SHP77 (cell line): Measurements from ENCODE around the gene POLK.
"Not testable (repeated sequence)": the region's sequence is repeated elsewhere in the genome, so short reads cannot be mapped to it uniquely, and the experiment has no call there.

Source experiments
- DNase-seq, 2 experiments: peaks; one replicate each; lab custom pipeline; 2025; lab: John Stamatoyannopoulos, UW

Gene POLK

DNA sequence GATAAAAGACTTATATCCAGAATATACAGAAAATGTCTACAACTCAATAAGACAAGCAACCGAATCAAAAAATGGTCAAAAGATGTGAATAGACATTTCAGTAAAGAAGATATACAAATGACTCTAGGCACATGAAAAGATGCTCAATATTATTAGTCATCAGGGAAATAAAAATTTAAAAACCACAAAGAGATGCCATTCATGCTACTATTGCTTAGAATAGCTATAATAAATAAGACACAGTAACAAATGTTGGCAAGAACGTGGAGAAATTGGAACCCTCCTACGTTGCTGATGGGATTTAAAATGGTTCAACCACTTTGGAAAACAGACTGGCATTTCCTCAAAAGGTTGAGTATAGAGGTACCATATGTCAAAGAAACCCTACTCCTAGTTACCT is 39.8 kb downstream of the POLK start:
- no peak for DNase-seq

- no peak for DNase-seq
Observed at GRCh38 chr5:75552764-75553163, 41.1 kb downstream of the POLK start.

GRCh38 chr5:75553358-75553757 is 41.7 kb downstream of the POLK start:
- DNase-seq: no peak

DNA sequence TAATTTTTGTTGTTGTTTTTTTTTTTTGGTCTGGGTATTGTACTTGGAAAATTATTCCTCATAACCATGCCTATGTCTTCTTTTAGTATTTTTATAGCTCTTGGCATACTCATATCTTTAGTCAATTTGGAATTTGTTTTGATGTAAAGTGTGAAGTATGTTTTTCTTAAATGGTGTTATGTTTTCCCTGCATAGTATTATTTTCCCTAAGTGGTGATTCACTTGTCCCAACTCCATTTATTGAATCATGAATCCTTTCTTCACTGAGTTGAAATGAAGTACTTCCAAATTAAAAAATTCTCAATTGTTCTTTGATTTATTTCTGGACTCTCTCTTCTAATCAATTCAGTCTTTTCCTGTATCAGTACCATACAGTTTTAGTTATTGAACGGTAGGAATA is 46.5 kb downstream of the POLK start:
- DNase-seq: no peak

- no peak for DNase-seq
Observed at GRCh38 chr5:75558981-75559632, 47.4 kb downstream of the POLK start.

DNA sequence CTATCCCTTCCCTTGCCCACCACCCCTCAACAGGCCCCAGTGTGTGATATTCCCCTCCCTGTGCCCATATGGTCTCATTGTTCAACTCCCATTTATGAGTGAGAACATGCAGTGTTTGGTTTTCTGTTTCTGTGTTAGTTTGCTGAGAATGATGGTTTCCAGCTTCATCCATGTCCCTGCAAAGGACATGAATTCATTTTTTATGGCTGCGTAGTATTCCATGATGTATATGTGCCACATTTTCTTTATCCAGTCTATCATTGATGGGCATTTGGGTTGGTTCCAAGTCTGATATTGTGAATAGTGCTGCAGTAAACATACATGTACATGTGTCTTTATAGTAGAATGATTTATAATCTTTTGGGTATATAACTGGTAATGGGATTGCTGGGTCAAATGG is 49.0 kb downstream of the POLK start:
- DNase-seq: not testable (repeated sequence)

GRCh38 chr5:75565991-75566709 is 54.5 kb downstream of the POLK start:
- not testable (repeated sequence) for DNase-seq

GRCh38 chr5:75566710-75567309 is 55.1 kb downstream of the POLK start:
- no peak for DNase-seq

DNA sequence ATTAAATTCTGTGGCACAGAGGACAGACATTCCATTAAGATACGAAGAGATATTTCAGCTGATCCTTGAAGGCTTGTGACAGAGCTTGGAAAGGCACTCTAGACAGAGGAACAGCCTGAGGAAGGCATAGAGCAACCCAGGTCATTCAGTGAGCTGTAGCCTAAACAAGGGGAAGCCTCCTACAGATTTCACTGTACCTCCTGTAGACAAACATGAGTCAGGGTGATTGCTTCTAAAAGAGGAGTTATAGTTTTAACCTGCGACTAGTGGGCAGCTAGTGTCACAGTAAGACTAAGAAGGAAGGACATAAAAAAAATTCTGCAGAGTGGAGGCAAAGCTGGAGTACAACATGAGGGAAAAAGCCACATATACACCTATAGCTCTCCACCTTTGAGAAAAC is 56.0 kb downstream of the POLK start:
- DNase-seq: no peak

DNA sequence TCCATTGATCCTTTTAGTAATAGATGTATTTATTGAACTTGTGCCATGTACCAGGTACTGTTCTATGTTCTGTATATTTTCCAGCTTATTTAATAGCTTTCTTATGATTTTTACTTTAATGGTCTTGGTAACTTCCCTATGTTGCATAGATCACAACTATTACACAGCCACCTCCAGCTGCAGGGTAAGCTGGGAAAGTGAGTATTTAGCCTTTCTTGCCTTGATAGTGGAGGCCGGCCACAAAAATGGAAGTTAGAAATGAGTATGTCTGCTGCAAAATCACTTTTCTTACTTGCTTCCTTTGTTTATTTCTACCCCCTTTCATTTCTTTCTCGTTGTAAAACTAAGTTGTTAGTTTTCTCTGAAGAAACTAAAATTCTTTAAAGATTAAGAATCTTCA is 56.5 kb downstream of the POLK start:
- DNase-seq: no peak

- DNase-seq: no peak
Observed at GRCh38 chr5:75571547-75571946, 59.9 kb downstream of the POLK start.

- DNase-seq: no peak
Observed at GRCh38 chr5:75574791-75575190, 63.1 kb downstream of the POLK start.

DNA sequence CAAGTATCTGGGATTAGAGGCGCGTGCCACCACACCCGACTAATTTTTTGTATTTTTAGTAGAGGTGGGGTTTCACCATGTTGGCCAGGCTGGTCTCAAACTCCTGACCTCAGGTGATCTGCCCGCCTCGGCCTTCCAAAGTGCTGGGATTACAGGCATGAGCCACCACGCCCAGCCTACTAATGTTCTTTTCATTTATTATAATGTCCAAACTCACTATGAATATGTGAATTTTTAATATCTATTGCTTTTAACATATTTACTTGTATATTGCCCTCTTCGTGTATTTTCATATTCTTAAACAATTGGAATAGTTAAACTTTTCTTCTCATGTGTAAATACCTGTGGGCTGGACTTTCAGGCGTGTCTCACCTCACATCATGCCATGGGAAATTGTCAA is 66.6 kb downstream of the POLK start:
- DNase-seq: not testable (repeated sequence)

DNA sequence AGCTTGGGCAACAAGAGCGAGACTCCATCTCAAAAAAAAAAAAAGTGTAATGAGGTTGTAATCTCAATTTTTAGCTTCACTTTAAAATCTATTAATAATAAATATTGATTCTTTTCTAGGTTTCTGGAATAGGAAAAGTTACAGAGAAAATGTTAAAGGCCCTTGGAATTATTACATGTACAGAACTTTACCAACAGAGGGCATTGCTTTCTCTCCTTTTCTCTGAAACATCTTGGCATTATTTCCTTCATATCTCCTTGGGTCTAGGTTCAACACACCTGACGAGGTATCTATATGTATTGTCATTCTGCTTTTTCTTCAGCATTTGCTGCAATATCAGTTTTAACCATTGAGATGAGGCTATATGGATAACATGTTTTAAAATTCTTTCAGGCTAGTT is 73.0 kb downstream of the POLK start:
- no peak for DNase-seq

GRCh38 chr5:75588666-75589065 is 77.0 kb downstream of the POLK start:
- DNase-seq: no peak

GRCh38 chr5:75600535-75600934 is 88.8 kb downstream of the POLK start:
- DNase-seq: no peak

DNA sequence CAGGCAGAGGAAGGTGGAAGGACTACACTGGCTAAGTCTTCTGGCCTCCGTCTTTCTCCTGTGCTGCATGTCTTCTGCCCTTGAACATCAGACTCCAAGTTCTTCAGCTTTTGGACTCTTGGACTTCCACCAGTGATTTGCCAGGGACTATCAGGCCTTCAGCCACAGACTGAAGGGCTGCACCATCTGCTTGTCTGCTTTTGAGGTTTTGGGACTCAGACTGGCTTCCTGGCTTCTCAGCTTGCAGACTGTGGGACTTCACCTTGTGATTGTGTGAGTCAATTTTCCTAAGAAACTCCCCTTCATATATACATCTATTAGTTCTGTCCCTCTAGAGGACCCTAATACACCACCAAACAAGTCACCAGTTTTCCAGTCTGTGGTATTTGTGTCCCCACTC is 89.9 kb downstream of the POLK start:
- no peak for DNase-seq

DNA sequence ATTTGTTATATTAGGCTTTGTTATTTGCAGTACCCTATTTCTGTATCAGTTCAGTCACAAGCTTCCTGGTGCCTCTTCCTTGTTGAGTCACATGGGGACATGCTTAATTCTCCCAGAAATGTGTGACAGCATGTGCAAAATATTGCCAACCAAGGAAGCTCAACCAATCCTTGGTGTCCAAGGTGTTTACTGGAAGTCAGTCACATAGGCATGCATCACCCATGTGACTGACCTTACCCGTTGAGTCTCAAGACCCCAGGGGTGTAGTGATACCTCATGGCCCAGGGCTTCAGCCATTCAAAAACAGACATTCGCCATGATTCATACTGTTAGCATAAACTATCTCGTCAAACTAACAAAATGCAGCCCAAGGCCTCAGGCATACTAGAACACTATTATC is 90.3 kb downstream of the POLK start:
- DNase-seq: no peak

- DNase-seq: no peak
Observed at GRCh38 chr5:75603371-75603770, 91.7 kb downstream of the POLK start.

DNA sequence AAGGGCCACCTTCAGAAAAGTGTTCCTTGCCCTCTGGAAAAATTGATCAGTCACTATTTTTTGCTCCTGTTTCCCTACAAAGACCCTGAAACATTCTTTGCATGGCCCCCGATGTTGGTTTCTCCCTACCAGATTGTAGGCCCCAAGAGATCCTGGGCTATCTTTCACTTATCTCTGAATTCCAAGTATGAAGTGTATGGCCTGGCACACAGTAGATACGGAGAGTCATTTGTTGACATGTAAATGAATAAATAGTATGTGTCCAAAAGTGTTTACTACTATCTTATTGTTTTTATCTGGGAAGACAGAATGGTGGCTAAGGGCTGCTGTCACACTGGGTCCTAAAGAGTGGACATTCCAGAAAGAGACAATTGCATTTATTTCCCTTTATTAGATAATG is 92.1 kb downstream of the POLK start:
- no peak for DNase-seq

- not testable (repeated sequence) for DNase-seq
Observed at GRCh38 chr5:75607341-75607740, 95.7 kb downstream of the POLK start.

GRCh38 chr5:75608870-75609269 is 97.2 kb downstream of the POLK start:
- DNase-seq: no peak

GRCh38 chr5:75610201-75610600 is 98.5 kb downstream of the POLK start:
- DNase-seq: no peak
